Effector memory CD4-positive, alpha-beta T cell (primary cell): ENCODE data around the gene CXCL10.

ENCODE experiments used
- DNase-seq, 3 donors: peaks; one replicate each; pipeline ENCODE4 v3.0.0-alpha.2; 2020
- H3K27ac ChIP-seq: 2 replicates; pipeline ENCODE4 v1.7.0; 2013; ENCODE audit warnings: mild to moderate bottlenecking, low read length, moderate library complexity; ENCODE audit not compliant: insufficient read depth, poor library complexity, severe bottlenecking
- H3K27me3 ChIP-seq: replicated peaks from 2 replicates; pipeline ENCODE4 v1.7.0; 2013; ENCODE audit warnings: mild to moderate bottlenecking, low read length; ENCODE audit not compliant: insufficient read depth, control insufficient read depth, poor library complexity, severe bottlenecking
- H3K36me3 ChIP-seq: 2 replicates; pipeline ENCODE4 v1.7.0; 2013; ENCODE audit warnings: mild to moderate bottlenecking, low read length, moderate library complexity; ENCODE audit not compliant: control insufficient read depth, insufficient read depth
- H3K4me1 ChIP-seq: 2 replicates; pipeline ENCODE4 v1.7.0; 2013; ENCODE audit warnings: low read length, mild to moderate bottlenecking; ENCODE audit not compliant: control insufficient read depth, insufficient read depth, poor library complexity, severe bottlenecking
- H3K4me3 ChIP-seq: 2 replicates; pipeline ENCODE4 v1.7.0; 2013; ENCODE audit warnings: low read length, low read depth, mild to moderate bottlenecking; ENCODE audit not compliant: insufficient read depth, poor library complexity, severe bottlenecking
- H3K9me3 ChIP-seq: 2 replicates; pipeline ENCODE4 v1.7.0; 2013; ENCODE audit warnings: mild to moderate bottlenecking, low read length, moderate library complexity; ENCODE audit not compliant: control insufficient read depth
- total RNA-seq, 3 donors: gene quantifications; one replicate each; lab custom pipeline; 2026; lab: John Stamatoyannopoulos, UW

Gene CXCL10
- total RNA-seq: 0.09 to 0.19 (median 0.17) reads per million in 3 donors

- Histone ChIP-seq H3K4me3 (peak within 1 kb of the TSS; percentile 5), H3K27ac (no peak within 1 kb of the TSS), H3K9me3 (no peaks in the 10 kb centered on the region), H3K27me3 (no peaks in the 10 kb centered on the region), H3K36me3 (no peaks in the 10 kb centered on the region), H3K4me1 (peaks cover 7% of the 10 kb centered on the region)
- no peak for DNase-seq
Measured at GRCh38 chr4:76023389-76023788, at the start of gene CXCL10. Gene CXCL10 (minus strand): TSS chr4:76023497. CDS start chr4:76023431, 66 bp downstream.

- H3K4me3 ChIP-seq: no peak overlapping the region
- no peaks in the 10 kb centered on the region for H3K4me1 ChIP-seq
- H3K27me3 ChIP-seq: no peaks in the 10 kb centered on the region
- no peaks in the 10 kb centered on the region for H3K9me3 ChIP-seq
- DNase-seq: no peak
- no peaks in the 10 kb centered on the region for H3K36me3 ChIP-seq
- H3K27ac ChIP-seq: no peak overlapping the region
Measured at GRCh38 chr4:76072760-76073159, 49.5 kb upstream of the CXCL10 start.

DNA sequence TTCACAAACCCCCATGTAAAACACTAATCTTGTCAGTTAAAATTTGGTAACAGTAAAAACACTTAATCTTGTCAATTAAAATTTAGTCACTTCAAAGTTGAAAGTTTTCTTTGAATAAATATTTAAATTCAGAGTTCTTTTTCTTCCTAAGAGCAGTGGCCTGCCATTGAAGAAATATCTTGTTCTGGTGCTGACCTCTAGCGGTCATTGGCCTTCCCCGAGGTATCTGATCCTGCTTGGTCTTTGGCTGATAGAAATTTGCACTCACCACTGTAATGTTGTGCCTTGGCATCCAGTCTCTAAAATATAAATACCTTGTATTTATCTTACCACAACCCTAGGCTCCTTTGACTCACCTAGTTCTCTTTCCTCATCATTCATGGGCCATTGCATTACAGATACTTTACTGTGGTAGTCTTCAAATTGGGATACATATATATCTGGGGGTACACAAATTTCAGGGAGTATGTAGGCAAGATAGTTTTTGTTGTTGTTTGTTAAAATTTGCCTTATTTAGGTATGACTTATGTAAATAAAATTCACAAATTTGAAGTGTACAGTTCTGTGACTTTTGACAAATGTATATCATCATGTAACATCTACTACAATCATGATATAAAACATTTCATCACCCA, 44.5 kb upstream of the CXCL10 start:
- no peak overlapping the region for H3K27ac ChIP-seq
- no peaks in the 10 kb centered on the region for H3K27me3 ChIP-seq
- H3K36me3 ChIP-seq: no peaks in the 10 kb centered on the region
- H3K4me3 ChIP-seq: no peak overlapping the region
- H3K4me1 ChIP-seq: no peaks in the 10 kb centered on the region
- H3K9me3 ChIP-seq: no peaks in the 10 kb centered on the region
- DNase-seq: peak; percentile 13 to 52 (median 20)

DNA sequence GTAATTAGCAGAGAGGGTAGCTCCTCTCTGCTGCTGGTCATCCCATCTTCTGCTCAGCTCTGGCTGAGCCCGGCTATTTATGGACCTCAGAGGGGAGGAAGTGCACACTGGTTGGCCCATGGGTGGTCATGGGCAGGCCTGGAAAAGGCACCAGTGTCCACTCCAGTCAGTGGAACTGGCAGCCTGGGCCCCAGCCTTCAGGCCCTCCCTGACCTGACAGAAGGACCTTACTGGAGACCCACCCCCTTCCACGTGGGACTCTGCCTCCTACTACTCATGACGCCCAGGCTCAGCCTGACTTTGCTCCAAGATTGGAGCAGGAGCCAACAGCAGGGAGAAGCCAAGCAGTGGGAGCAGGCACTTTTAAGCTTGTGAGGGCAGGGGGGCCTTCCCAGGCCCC, 43.2 kb upstream of the CXCL10 start:
- Histone ChIP-seq H3K4me3 (no peak overlapping the region), H3K27me3 (no peaks in the 10 kb centered on the region), H3K4me1 (no peaks in the 10 kb centered on the region), H3K9me3 (no peaks in the 10 kb centered on the region), H3K27ac (no peak overlapping the region), H3K36me3 (no peaks in the 10 kb centered on the region)
- DNase-seq: no peak

DNA sequence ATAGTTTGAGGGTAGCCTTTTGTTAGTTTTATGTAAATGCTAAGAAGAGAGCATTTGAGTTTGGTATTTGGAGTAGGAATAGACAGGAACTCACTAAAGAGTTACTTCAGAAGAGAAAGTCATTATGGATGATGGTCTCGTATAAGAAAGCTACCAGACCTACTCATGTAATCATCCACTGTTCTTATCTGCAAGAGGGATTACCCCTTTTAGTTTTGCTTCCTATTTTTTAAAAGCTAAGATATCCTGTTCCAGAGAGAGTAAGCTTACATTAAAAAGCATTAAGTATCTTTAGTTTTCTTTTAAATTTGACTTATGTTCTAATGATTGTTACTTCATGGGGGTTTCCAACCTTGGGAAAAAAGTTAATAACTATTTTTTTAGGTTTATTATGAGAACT, 38.7 kb upstream of the CXCL10 start:
- Histone ChIP-seq H3K27me3 (no peaks in the 10 kb centered on the region), H3K36me3 (no peaks in the 10 kb centered on the region), H3K27ac (no peak overlapping the region), H3K4me3 (no peak overlapping the region), H3K4me1 (no peaks in the 10 kb centered on the region), H3K9me3 (no peaks in the 10 kb centered on the region)
- DNase-seq: no peak

DNA sequence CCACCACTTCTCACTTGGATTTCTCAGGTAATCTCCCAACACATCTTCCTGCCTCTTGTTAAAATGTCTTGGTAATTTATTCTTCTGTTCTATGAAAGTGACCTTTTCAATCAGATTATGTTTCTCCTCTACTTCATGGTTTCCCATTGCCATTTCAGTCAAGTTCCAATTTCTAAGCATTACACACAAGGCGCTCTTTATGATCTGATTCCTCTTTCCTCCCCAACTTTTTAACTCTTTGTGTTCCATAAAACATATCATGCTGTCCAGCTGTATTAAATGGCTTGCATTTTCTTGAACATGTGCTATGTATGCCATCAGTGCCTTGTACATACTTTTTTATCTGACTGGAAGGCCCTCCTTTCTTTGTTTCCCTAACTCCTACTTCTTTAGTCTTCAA, 38.1 kb upstream of the CXCL10 start:
- Histone ChIP-seq H3K27ac (no peak overlapping the region), H3K9me3 (no peaks in the 10 kb centered on the region), H3K4me1 (no peaks in the 10 kb centered on the region), H3K36me3 (no peaks in the 10 kb centered on the region), H3K27me3 (no peaks in the 10 kb centered on the region), H3K4me3 (no peak overlapping the region)
- DNase-seq: no peak

GRCh38 chr4:76060506-76060905, 37.2 kb upstream of the CXCL10 start:
- no peaks in the 10 kb centered on the region for H3K9me3 ChIP-seq
- no peaks in the 10 kb centered on the region for H3K4me1 ChIP-seq
- H3K27ac ChIP-seq: no peak overlapping the region
- DNase-seq: no peak
- H3K27me3 ChIP-seq: no peaks in the 10 kb centered on the region
- H3K4me3 ChIP-seq: no peak overlapping the region
- H3K36me3 ChIP-seq: no peaks in the 10 kb centered on the region

- Histone ChIP-seq H3K9me3 (no peaks in the 10 kb centered on the region), H3K27me3 (no peaks in the 10 kb centered on the region), H3K36me3 (no peaks in the 10 kb centered on the region), H3K4me1 (no peaks in the 10 kb centered on the region), H3K4me3 (no peak overlapping the region), H3K27ac (no peak overlapping the region)
- no peak for DNase-seq
Measured at GRCh38 chr4:76059750-76060149, 36.5 kb upstream of the CXCL10 start.

- DNase-seq: no peak
- no peak overlapping the region for H3K27ac ChIP-seq
- H3K4me1 ChIP-seq: no peaks in the 10 kb centered on the region
- no peaks in the 10 kb centered on the region for H3K27me3 ChIP-seq
- no peaks in the 10 kb centered on the region for H3K9me3 ChIP-seq
- no peaks in the 10 kb centered on the region for H3K36me3 ChIP-seq
- no peak overlapping the region for H3K4me3 ChIP-seq
Measured at GRCh38 chr4:76058888-76059426, 35.7 kb upstream of the CXCL10 start.

- no peaks in the 10 kb centered on the region for H3K9me3 ChIP-seq
- H3K27ac ChIP-seq: no peak overlapping the region
- DNase-seq: no peak
- H3K27me3 ChIP-seq: no peaks in the 10 kb centered on the region
- no peaks in the 10 kb centered on the region for H3K4me1 ChIP-seq
- H3K4me3 ChIP-seq: no peak overlapping the region
- H3K36me3 ChIP-seq: no peaks in the 10 kb centered on the region
Measured at GRCh38 chr4:76058302-76058701, 35.0 kb upstream of the CXCL10 start.
